Endothelial cell of umbilical vein (primary cell): ENCODE data around the gene HDLBP. TPM values are rescaled to one million over a fixed set of nuclear protein-coding genes. Genes with fewer than 3 reads are reported as not detected.

Source experiments
- BruUV-seq: library from RNA; stranded (reverse); fragments of 400-500 nt; replicated peaks from 2 replicates; lab custom pipeline; 2021; lab: Mats Ljungman, UMichigan
- CTCF ChIA-PET: fragments of 300-600, 350-600 bp; sonication (Branson Sonifier 250); formaldehyde crosslinking; loops from one replicate; lab custom pipeline; 2021; ENCODE audit warnings: antibody characterized with exemption, inconsistent platforms; lab: Charles Lee
- POLR2A ChIA-PET: fragments of 300-600, 350-600 bp; sonication (Branson Sonifier 250); formaldehyde crosslinking; loops from one replicate; lab custom pipeline; 2021; ENCODE audit warnings: antibody characterized with exemption, inconsistent platforms; lab: Charles Lee
- DNase-seq: peaks from one replicate; pipeline ENCODE4 v3.0.0-alpha.2; 2011; ENCODE audit warnings: low read depth, low spot score
- FAIRE-seq: peaks from 2 replicates; lab custom pipeline; 2011; peaks lifted over from hg19 to GRCh38; lab: Jason Lieb, UNC
- H2AFZ ChIP-seq: 2 replicates; pipeline ENCODE4 v1.6.0; 2012; ENCODE audit warnings: low read depth, low read length, control low read depth, inconsistent platforms
- H3K27ac ChIP-seq: 2 replicates; pipeline ENCODE4 v1.5.1; 2011; ENCODE audit warnings: low read depth, mild to moderate bottlenecking, control low read depth, low read length, moderate library complexity; ENCODE audit not compliant: insufficient read depth
- H3K27me3 ChIP-seq, 2 experiments: 2 replicates each; pipeline versions ENCODE4 v1.6.0 to v1.6.1; 2011; ENCODE audit warnings: low read length in 2 of 2, mixed read lengths in 1 of 2; ENCODE audit not compliant: control insufficient read depth in 2 of 2, insufficient read depth in 2 of 2
- H3K36me3 ChIP-seq, 2 experiments: 2 replicates in 1 of 2; 3 replicates in 1 of 2; pipeline ENCODE4 v1.5.1; 2011; ENCODE audit warnings: low read length in 2 of 2, mild to moderate bottlenecking in 1 of 2, moderate library complexity in 1 of 2; ENCODE audit not compliant: control insufficient read depth in 2 of 2, insufficient read depth in 2 of 2; ENCODE audit errors: extremely low read depth in 1 of 2
- H3K4me1 ChIP-seq: 3 replicates; pipeline ENCODE4 v1.5.1; 2011; ENCODE audit warnings: mild to moderate bottlenecking, low read length; ENCODE audit not compliant: control insufficient read depth, insufficient read depth; ENCODE audit errors: extremely low read depth
- H3K4me2 ChIP-seq: 2 replicates; pipeline ENCODE4 v1.6.1; 2011; ENCODE audit warnings: low read length, control low read depth, mixed read lengths; ENCODE audit not compliant: insufficient read depth
- H3K4me3 ChIP-seq, 3 experiments: fragments of 200-600 bp in 1 of 3; sonication (generic), shearing (Covaris generic) in 1 of 3; replicated peaks in 1 of 3; 2 replicates each; pipeline ENCODE4 v1.5.1; 2011 to 2016; ENCODE audit warnings: control low read depth in 3 of 3, low read length in 3 of 3, mild to moderate bottlenecking in 2 of 3, inconsistent platforms in 1 of 3, low read depth in 1 of 3, moderate library complexity in 1 of 3; ENCODE audit not compliant: insufficient read depth in 1 of 3
- H3K79me2 ChIP-seq: 2 replicates; pipeline ENCODE4 v1.6.0; 2012; ENCODE audit warnings: low read length, inconsistent platforms; ENCODE audit not compliant: control insufficient read depth, insufficient read depth
- H3K9ac ChIP-seq: replicated peaks from 2 replicates; pipeline ENCODE3; 2011; ENCODE audit warnings: low read length, control low read depth; ENCODE audit not compliant: insufficient read depth; ENCODE audit errors: extremely low read depth
- H3K9me1 ChIP-seq: replicated peaks from 3 replicates; pipeline ENCODE4 v1.6.0; 2011; ENCODE audit warnings: mild to moderate bottlenecking, low read length; ENCODE audit not compliant: control insufficient read depth, insufficient read depth; ENCODE audit errors: extremely low read depth
- H3K9me3 ChIP-seq: replicated peaks from 2 replicates; pipeline ENCODE4 v1.5.1; 2012; ENCODE audit warnings: low read length, inconsistent platforms; ENCODE audit not compliant: control insufficient read depth, insufficient read depth
- H4K20me1 ChIP-seq: replicated peaks from 2 replicates; pipeline ENCODE3; 2011; ENCODE audit warnings: mild to moderate bottlenecking, low read length; ENCODE audit not compliant: control insufficient read depth, insufficient read depth; ENCODE audit errors: extremely low read depth
- EZH2 ChIP-seq: IDR thresholded peaks from 2 replicates; pipeline ENCODE4 v1.6.1; 2012; ENCODE audit warnings: borderline replicate concordance, low read depth, mild to moderate bottlenecking, moderate library complexity, low read length, inconsistent platforms; ENCODE audit not compliant: severe bottlenecking
- FOS ChIP-seq: IDR thresholded peaks from 2 replicates; pipeline ENCODE4 v1.6.1; 2011; ENCODE audit warnings: mild to moderate bottlenecking, low read length, moderate library complexity, borderline replicate concordance; ENCODE audit not compliant: insufficient read depth
- JUN ChIP-seq: IDR thresholded peaks from 2 replicates; pipeline ENCODE4 v1.6.1; 2011; ENCODE audit warnings: borderline replicate concordance, low read depth; ENCODE audit not compliant: insufficient read length, insufficient read depth
- MYC ChIP-seq: IDR thresholded peaks from one replicate; pipeline ENCODE4 v1.6.1; 2011; ENCODE audit warnings: mild to moderate bottlenecking, low read depth, low read length
- POLR2A ChIP-seq: IDR thresholded peaks from 2 replicates; pipeline ENCODE4 v1.6.1; 2012; ENCODE audit warnings: low read depth, mild to moderate bottlenecking, control low read depth, low read length
- POLR2AphosphoS5 ChIP-seq: IDR thresholded peaks from 2 replicates; pipeline ENCODE4 v1.6.1; 2012; ENCODE audit warnings: low read depth, mild to moderate bottlenecking, control low read depth, low read length, moderate library complexity; ENCODE audit not compliant: insufficient read depth
- dilution Hi-C: fragments of 300-500 bp; cut with MboI; formaldehyde crosslinking; loops from one replicate; pipeline ENCODE4 v1.15.0; 2019; ENCODE audit warnings: low sequenced_read_pairs; ENCODE audit not compliant: extremely low pct_ligation_motif_present
- intact Hi-C: fragments of 100-400 bp; cut with micrococcal nuclease; formaldehyde crosslinking; loops from one replicate; pipeline ENCODE4 v1.10.0; 2022
- polyA plus RNA-seq, 4 experiments: library from polyadenylated mRNA; depleted of rRNA in 3 of 4; stranded (reverse) in 3 of 4; unstranded in 1 of 4; fragments of >200 nt; gene quantifications; 2 replicates each; pipeline versions ENCODE4 v1.2.1 to v1.2.3, GENCODE V29; 2011 to 2012; ENCODE audit warnings: missing spikeins in 1 of 4
- total RNA-seq: library from RNA; stranded (reverse); gene quantifications from 2 replicates; pipeline ENCODE4 v1.2.3, GENCODE V29; 2021
- TF ChIP-seq, protein P1 (sequence below), 2 donors: IDR thresholded peaks; 1 replicate in 1 of 2; 2 replicates in 1 of 2; pipeline ENCODE4 v1.5.1; 2011; ENCODE audit warnings: low read length in 2 of 2, mild to moderate bottlenecking in 2 of 2, moderate library complexity in 2 of 2, control low read depth in 1 of 2, inconsistent platforms in 1 of 2, low read depth in 1 of 2; ENCODE audit not compliant: insufficient read depth in 1 of 2; ENCODE audit errors: extremely low read depth in 1 of 2

The HDLBP gene
- total and polyA plus RNA-seq, 2 donors (not counting 3 experiments of a cell fraction or from before 2014, with no cell fraction given): 379 to 569 TPM

DNA sequence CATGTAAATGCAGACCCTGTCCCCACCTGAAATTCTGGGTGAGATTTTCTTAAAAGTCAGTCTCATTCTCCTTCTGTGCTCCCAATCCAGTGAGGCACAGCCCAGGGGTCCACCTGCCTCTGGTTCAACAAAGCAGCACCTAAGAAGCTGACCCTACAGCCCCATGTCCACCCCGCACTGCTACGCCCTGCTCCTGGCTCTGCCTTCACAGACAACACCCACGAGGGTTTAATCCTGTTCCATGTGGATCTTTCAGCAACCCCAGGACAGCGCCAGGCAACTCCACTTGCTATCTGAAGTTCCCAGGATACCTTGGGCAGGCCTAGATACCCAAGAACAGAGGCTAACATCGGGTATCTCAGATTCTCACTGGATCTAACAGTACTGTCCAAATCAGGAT lies 44.9 kb downstream of the HDLBP start:
- Histone ChIP-seq H3K79me2 (peaks cover 75% of the 10 kb centered on the region), H2AFZ (no peak overlapping the region), H3K9me3 (no peaks in the 10 kb centered on the region), H3K27ac (no peak overlapping the region), H3K27me3 (no peaks in the 10 kb centered on the region), H3K4me1 (peaks cover 27% of the 10 kb centered on the region), H3K9me1 (no peaks in the 10 kb centered on the region), H3K36me3 (peaks cover 10 to 14% of the 10 kb centered on the region in 2 experiments), H3K4me3 (peak overlapping the region in 1 of 3 experiments; percentile 92), H3K9ac (peak overlapping the region; percentile 3), H4K20me1 (peaks cover 9% of the 10 kb centered on the region), H3K4me2 (peak overlapping the region; percentile 95)
- no peak for DNase-seq
- intact Hi-C loops (no loop called here), dilution Hi-C loops (no loop called here)
- CTCF ChIA-PET: no interaction called here
- TF ChIP-seq MYC: no peak
- no peak for TF ChIP-seq JUN
- no peak for TF ChIP-seq POLR2AphosphoS5
- TF ChIP-seq, protein P1, sequence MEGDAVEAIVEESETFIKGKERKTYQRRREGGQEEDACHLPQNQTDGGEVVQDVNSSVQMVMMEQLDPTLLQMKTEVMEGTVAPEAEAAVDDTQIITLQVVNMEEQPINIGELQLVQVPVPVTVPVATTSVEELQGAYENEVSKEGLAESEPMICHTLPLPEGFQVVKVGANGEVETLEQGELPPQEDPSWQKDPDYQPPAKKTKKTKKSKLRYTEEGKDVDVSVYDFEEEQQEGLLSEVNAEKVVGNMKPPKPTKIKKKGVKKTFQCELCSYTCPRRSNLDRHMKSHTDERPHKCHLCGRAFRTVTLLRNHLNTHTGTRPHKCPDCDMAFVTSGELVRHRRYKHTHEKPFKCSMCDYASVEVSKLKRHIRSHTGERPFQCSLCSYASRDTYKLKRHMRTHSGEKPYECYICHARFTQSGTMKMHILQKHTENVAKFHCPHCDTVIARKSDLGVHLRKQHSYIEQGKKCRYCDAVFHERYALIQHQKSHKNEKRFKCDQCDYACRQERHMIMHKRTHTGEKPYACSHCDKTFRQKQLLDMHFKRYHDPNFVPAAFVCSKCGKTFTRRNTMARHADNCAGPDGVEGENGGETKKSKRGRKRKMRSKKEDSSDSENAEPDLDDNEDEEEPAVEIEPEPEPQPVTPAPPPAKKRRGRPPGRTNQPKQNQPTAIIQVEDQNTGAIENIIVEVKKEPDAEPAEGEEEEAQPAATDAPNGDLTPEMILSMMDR (IDR thresholded peaks at IDR 0.05; ENCODE audit: extremely low read depth in 1 of 2, insufficient read depth in 1 of 2, low read depth in 1 of 2, low read length in 2 of 2): no peak
- TF ChIP-seq POLR2A: no peak
- no peak for TF ChIP-seq EZH2
- TF ChIP-seq FOS: no peak
- POLR2A ChIA-PET: no interaction called here
- BruUV-seq: no TSS peak
- no peak for FAIRE-seq
